Epithelial cell of esophagus (primary cell): Measurements from ENCODE around the gene PPFIBP1.

Experiments
- DNase-seq: peaks from one replicate; pipeline ENCODE4 v3.0.0; 2010; ENCODE audit warnings: low read depth
- H3K4me3 ChIP-seq: 2 replicates; pipeline ENCODE4 v1.5.1; 2011; ENCODE audit warnings: mild to moderate bottlenecking, low read length, control low read depth
- TF ChIP-seq, protein P1 (sequence below): IDR thresholded peaks from 2 replicates; pipeline ENCODE4 v1.5.1; 2011; ENCODE audit warnings: low read depth, mild to moderate bottlenecking, low read length, control low read depth, inconsistent platforms; ENCODE audit not compliant: insufficient read depth; ENCODE audit errors: missing control alignments

Gene PPFIBP1

DNA sequence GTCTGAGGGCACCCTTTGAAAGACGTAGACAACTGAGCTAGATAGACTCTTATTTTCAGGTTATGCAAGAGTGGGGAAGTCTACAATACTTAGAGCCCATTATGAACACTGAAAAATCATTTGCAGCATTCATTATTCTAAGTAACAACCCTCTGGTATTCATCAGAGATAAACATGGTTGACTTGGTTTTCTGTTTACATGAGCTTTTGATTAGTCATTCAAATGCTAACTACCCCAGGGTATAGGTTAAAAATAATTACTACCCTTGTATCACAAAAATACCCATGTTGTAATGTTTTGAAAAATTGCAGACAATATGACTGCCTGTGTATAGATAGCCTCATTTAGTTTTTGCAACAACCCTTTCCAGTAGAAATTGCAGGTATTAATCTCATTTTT, 78.5 kb downstream of the PPFIBP1 start:
- TF ChIP-seq, protein P1, sequence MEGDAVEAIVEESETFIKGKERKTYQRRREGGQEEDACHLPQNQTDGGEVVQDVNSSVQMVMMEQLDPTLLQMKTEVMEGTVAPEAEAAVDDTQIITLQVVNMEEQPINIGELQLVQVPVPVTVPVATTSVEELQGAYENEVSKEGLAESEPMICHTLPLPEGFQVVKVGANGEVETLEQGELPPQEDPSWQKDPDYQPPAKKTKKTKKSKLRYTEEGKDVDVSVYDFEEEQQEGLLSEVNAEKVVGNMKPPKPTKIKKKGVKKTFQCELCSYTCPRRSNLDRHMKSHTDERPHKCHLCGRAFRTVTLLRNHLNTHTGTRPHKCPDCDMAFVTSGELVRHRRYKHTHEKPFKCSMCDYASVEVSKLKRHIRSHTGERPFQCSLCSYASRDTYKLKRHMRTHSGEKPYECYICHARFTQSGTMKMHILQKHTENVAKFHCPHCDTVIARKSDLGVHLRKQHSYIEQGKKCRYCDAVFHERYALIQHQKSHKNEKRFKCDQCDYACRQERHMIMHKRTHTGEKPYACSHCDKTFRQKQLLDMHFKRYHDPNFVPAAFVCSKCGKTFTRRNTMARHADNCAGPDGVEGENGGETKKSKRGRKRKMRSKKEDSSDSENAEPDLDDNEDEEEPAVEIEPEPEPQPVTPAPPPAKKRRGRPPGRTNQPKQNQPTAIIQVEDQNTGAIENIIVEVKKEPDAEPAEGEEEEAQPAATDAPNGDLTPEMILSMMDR: no peak
- H3K4me3 ChIP-seq: no peak overlapping the region
- DNase-seq: peak; percentile 41

DNA sequence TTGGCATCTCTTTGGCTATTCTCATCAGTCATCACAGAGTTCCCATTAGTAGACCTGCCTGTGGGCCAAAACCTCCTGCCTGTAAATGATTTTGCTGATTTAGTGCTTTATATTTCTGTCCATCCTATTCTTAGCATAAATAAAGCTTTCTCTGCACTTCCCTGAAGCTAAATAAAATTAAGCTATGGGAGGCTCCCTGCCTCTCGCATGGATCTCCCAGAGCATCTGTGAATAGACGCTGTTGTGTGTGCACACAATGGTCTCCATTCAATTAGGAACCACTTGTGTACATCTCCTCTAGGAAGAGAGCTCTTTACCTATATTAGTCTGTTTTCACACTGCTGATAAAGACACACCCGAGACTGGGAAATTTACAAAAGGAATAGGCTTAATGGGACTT, 80.4 kb downstream of the PPFIBP1 start:
- DNase-seq: no peak
- H3K4me3 ChIP-seq: no peak overlapping the region
- TF ChIP-seq, protein P1: no peak

DNA sequence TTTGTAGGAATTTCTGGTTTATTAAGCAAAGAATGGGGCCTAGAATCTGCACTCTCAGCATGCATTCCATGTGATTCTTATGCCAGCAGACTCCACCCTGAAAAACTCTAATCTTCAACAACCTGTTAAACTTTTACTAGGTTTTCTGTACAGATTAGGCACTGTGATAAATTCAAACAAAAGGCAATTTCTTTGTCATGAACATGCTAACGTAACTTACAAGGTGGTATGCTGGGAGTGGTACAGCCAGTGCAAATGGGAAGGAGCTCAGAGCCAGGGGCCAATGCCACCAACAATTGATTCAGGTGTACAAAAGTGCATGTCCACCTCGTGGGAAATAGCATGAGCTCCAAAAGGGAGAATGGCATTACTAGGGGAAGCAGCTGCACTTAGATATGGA, 83.0 kb downstream of the PPFIBP1 start:
- H3K4me3 ChIP-seq: no peak overlapping the region
- TF ChIP-seq, protein P1: no peak
- DNase-seq: no peak

DNA sequence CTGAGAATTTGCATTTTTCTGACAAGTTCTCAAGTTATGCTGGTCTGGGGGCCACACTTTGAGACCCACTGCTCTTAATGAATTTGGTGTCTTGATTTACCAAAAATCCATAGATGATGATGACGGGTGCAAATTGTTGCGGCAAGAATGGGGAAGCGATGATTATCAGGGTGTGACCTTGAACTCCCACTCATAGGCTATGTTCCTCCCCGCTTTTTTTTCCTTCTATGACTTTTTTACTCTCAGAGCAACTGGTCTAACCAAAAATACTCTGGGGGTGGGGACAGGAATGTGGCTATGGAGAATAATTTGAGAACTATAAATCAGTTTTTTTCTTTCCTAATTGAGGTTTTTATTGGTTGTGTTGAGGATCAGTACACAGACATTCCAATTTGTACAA, 83.6 kb downstream of the PPFIBP1 start:
- TF ChIP-seq, protein P1: no peak
- DNase-seq: no peak
- no peak overlapping the region for H3K4me3 ChIP-seq

DNA sequence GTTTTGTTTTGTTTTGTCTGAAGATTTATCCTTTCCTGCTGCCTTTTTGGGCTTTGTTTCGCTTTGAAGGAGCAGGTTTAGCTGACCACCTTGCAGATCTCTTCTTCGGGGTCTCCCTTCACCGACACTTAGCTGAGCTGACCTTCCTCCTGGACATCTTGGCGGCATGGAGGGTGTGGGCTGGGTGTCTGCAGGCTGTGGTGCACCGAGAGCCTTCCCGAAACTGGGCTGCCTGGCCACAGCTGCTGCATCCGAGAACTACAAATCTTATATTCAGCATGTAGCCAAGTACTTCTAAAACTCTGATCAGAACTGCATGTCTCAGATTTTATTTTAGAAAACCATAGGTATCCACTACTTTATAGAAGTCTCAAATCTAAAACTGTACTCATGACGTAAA, 84.9 kb downstream of the PPFIBP1 start:
- DNase-seq: no peak
- TF ChIP-seq, protein P1: no peak
- no peak overlapping the region for H3K4me3 ChIP-seq

DNA sequence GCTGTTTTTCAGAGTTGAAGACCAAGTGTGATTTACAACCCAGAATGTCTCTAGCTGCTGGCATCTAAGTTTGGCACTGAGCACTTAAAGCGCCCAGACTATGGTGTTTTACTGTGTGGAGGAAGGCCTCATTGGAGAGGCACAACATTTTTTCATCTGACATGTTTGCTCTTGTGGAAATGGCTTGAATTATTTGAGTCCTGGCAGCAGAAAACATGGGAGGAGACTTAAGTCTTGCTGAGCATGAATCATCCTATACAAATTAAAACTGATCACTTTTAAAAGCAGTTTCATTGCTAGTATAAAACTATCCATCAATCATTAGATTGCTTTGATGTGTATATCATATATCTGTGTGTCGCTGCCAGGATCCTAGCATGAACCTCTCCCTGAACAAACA, 86.4 kb downstream of the PPFIBP1 start:
- no peak overlapping the region for H3K4me3 ChIP-seq
- peak; percentile 90 for DNase-seq
- TF ChIP-seq, protein P1: no peak

DNA sequence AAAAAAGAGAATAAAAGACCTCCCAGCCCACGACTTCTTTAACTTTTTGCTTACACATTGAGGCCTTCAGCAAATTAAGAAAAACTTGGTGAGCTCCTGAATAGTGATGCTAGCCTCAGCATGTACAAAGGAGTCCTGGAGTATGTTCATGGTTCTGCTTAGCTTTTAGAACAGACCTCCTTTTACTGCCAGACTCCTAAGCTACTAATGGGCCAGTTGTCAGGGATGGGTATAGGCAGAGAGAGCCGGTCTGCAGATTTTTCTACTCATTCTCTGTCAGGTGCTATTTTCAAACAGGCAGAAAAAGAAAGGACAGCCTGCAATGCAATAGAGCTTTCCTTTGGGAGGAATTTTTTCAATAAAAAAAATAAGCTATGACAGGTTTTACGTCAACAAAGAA, 90.4 kb downstream of the PPFIBP1 start:
- no peak overlapping the region for H3K4me3 ChIP-seq
- DNase-seq: no peak
- TF ChIP-seq, protein P1: no peak
